Cardiac muscle cell (in vitro differentiated cells and primary cell): ENCODE measurements around the gene SYNC. TPM values are rescaled to one million over a fixed set of nuclear protein-coding genes. Genes with fewer than 3 reads are reported as not detected.
"Not testable (repeated sequence)": the region's sequence is repeated elsewhere in the genome, so short reads cannot be mapped to it uniquely, and the experiment has no call there.

Experiments
- DNase-seq, 2 donors: peaks; one replicate each; pipeline versions ENCODE4 v3.0.0 to v3.0.0-alpha.2; 2010 to 2017; ENCODE audit warnings: low read depth in 1 of 2, low spot score in 1 of 2
- H3K27ac ChIP-seq: fragments of 200-600 bp; sonication (generic); 2 replicates; pipeline ENCODE4 v1.5.1; 2016
- H3K27me3 ChIP-seq: fragments of 200-600 bp; sonication (generic); 2 replicates; pipeline ENCODE4 v1.6.0; 2016; ENCODE audit warnings: control low read depth
- H3K36me3 ChIP-seq: fragments of 200-600 bp; sonication (generic); 2 replicates; pipeline ENCODE4 v1.5.1; 2016; ENCODE audit warnings: control low read depth
- H3K4me1 ChIP-seq: fragments of 200-600 bp; sonication (generic); 2 replicates; pipeline ENCODE4 v1.8.1; 2017; ENCODE audit warnings: low read depth, mild to moderate bottlenecking, mixed run types
- H3K4me3 ChIP-seq: fragments of 200-600 bp; sonication (generic); 2 replicates; pipeline ENCODE4 v1.5.1; 2016; ENCODE audit warnings: mild to moderate bottlenecking
- H3K9me3 ChIP-seq: fragments of 200-600 bp; sonication (generic); 2 replicates; pipeline ENCODE4 v1.5.1; 2017; ENCODE audit warnings: low read depth, mild to moderate bottlenecking, control low read depth
- polyA plus RNA-seq: library from polyadenylated mRNA; unstranded; fragments of >200 nt; fragmentation: Nextera tagmentation; extraction: Ambion mirVana; gene quantifications from 2 replicates; pipeline ENCODE4 v1.2.1, GENCODE V29; 2016
- total RNA-seq: library from RNA; depleted of rRNA; stranded (reverse); fragments of >200 nt; gene quantifications from 2 replicates; pipeline ENCODE4 v1.2.3, GENCODE V29; 2016
- TF ChIP-seq, protein P1 (sequence below): IDR thresholded peaks from 2 replicates; pipeline ENCODE4 v1.5.1; 2012; ENCODE audit warnings: low read depth, mild to moderate bottlenecking, low read length

The SYNC gene
- total and polyA plus RNA-seq, 2 experiments from 2014 or later = 1.2 to 4.5 TPM

DNA sequence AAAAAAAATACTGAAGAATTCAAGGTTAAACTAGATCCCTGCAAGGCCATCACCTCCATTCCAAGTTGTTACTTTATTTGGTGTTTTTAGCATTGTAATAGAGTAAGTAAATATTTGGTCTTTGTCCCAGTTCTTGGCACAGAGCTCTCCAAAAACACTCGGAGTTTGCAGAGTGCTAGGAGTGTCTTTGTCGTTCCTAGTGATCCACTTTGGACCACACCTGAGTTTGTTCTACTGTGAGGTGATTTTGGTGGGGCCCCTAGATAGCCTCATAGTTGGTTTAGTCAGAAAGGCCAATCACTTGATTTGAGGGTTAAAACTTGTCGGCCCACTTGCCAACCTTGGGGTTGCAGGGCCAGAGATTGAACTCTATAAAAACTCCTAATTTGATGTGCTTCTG lies 25.6 kb downstream of the SYNC start:
- H3K27ac ChIP-seq = no peak overlapping the region
- H3K4me1 ChIP-seq = no peaks in the 10 kb centered on the region
- TF ChIP-seq, protein P1, sequence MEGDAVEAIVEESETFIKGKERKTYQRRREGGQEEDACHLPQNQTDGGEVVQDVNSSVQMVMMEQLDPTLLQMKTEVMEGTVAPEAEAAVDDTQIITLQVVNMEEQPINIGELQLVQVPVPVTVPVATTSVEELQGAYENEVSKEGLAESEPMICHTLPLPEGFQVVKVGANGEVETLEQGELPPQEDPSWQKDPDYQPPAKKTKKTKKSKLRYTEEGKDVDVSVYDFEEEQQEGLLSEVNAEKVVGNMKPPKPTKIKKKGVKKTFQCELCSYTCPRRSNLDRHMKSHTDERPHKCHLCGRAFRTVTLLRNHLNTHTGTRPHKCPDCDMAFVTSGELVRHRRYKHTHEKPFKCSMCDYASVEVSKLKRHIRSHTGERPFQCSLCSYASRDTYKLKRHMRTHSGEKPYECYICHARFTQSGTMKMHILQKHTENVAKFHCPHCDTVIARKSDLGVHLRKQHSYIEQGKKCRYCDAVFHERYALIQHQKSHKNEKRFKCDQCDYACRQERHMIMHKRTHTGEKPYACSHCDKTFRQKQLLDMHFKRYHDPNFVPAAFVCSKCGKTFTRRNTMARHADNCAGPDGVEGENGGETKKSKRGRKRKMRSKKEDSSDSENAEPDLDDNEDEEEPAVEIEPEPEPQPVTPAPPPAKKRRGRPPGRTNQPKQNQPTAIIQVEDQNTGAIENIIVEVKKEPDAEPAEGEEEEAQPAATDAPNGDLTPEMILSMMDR = no peak
- DNase-seq = no peak
- H3K9me3 ChIP-seq = no peaks in the 10 kb centered on the region
- peaks cover 78% of the 10 kb centered on the region for H3K36me3 ChIP-seq
- H3K4me3 ChIP-seq = no peak overlapping the region
- H3K27me3 ChIP-seq = no peaks in the 10 kb centered on the region

DNA sequence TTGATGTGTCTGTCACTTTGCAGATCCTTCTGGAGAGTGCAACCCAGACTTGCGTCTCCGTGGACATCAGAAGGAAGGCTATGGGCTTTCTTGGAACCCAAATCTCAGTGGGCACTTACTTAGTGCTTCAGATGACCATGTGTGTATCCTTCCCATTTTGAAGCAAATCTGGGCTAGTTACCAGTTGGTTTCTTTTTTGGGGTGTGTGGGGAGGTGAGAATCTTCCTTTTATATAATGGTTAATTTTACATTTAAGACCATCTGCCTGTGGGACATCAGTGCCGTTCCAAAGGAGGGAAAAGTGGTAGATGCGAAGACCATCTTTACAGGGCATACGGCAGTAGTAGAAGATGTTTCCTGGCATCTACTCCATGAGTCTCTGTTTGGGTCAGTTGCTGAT lies 33.9 kb downstream of the SYNC start:
- H3K27ac ChIP-seq, H3K4me3 ChIP-seq, H3K9me3 ChIP-seq, H3K27me3 ChIP-seq, DNase-seq: not testable (repeated sequence)
- peaks cover 17% of the 10 kb centered on the region for H3K4me1 ChIP-seq
- H3K36me3 ChIP-seq = peaks cover 67% of the 10 kb centered on the region

- TF ChIP-seq, protein P1 = no peak
- H3K27me3 ChIP-seq = no peaks in the 10 kb centered on the region
- peaks cover 17% of the 10 kb centered on the region for H3K4me1 ChIP-seq
- H3K4me3 ChIP-seq = no peak overlapping the region
- H3K27ac ChIP-seq = peak overlapping the region; percentile 70
- H3K9me3 ChIP-seq = no peaks in the 10 kb centered on the region
- peak; percentile 22 to 55 for DNase-seq
- peaks cover 62% of the 10 kb centered on the region for H3K36me3 ChIP-seq
Measured at GRCh38 chr1:32666901-32667566, 35.5 kb downstream of the SYNC start.

DNA sequence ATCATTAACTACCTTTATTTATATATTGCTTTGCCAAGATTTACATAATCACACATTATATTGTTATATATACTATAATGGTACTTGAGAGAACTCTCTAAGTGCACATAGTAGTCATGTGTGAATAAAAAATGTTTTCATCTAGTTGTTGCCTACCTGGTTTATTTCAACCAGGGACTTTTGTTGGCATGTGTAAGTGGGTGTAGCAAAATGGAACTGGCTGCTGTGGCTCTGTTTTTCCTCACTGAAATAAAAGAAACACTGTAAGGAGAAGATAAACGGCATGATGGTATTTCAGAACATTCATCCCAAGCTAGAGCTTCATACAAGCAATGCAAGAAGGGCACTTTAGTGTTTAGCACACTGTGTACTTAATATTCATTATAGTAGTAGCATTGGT lies 36.7 kb downstream of the SYNC start:
- DNase-seq = peak in 1 of 2 donors; percentile 60
- Histone ChIP-seq H3K27ac (peak overlapping the region; percentile 70), H3K4me3 (no peak overlapping the region), H3K36me3 (peaks cover 51% of the 10 kb centered on the region), H3K9me3 (no peaks in the 10 kb centered on the region), H3K27me3 (no peaks in the 10 kb centered on the region), H3K4me1 (peaks cover 17% of the 10 kb centered on the region)
- TF ChIP-seq, protein P1 = no peak

DNA sequence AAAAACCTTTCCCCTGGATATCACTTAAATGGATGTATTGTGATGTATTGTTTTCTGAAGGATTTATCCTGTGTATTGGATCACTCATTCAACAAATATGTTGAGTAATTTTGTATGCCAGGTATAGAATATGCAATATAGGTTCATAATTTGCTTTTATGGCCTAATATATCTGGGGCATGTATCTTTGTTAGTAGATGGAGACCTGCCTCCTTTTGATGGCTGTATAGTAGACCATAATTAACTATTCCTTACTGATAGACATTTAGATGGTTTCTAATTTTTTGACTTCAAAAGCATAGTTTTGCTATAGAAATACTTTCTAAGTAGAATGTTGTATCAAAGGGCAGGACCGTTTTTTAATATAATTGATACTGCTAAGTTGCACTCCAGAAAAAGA lies 43.0 kb downstream of the SYNC start:
- no peak overlapping the region for H3K4me3 ChIP-seq
- TF ChIP-seq, protein P1 = no peak

DNA sequence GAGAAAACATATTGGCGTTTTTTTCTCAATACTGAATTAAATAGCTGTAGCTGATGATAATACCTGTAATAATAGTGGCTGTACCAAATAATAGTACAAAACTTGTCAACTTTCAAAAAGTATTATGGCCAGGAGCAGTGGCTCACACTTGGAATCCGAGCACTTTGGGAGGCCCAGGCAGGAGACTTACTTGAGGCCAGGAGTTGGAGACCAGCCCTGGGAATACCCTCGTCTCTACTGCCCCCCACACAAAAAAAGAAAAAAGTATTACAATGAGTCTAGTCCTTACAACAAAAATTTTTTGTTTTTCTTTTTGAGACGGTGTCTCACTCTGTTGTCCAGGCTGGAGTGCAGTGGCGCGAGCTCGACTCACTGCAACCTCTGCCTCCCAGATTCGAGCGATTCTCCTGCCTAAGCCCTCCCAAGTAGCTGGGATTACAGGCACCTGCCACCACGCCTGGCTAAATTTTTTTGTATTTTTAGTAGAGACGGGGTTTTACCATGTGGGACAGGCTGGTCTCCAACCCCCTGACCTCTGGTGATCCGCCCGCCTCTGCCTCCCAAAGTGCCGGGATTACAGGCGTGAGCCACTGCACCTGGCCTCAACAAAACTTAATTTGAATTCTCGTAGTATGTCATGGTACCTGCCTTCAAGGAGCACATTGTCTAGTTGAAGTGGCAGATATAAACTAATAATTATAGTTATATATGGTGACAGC lies 50.2 kb downstream of the SYNC start:
- no peaks in the 10 kb centered on the region for H3K27me3 ChIP-seq
- no peaks in the 10 kb centered on the region for H3K4me1 ChIP-seq
- no peaks in the 10 kb centered on the region for H3K9me3 ChIP-seq
- TF ChIP-seq, protein P1 = no peak
- peaks cover 42% of the 10 kb centered on the region for H3K36me3 ChIP-seq
- H3K27ac ChIP-seq = peak overlapping the region; percentile 99
- H3K4me3 ChIP-seq = peak overlapping the region; percentile 74
- no peak for DNase-seq

More for the DNA sequence above, 43.0 kb downstream of the SYNC start:
- Histone ChIP-seq H3K36me3 (peaks cover 57% of the 10 kb centered on the region), H3K27me3 (no peaks in the 10 kb centered on the region), H3K9me3 (no peaks in the 10 kb centered on the region), H3K27ac (no peak overlapping the region), H3K4me1 (no peaks in the 10 kb centered on the region)
- no peak for DNase-seq
